GM18507 (cell line): ENCODE results near the gene SIAE.
"Not testable (repeated sequence)": the region's sequence is repeated elsewhere in the genome, so short reads cannot be mapped to it uniquely, and the experiment has no call there.

Experiments
- DNase-seq: peaks from one replicate; pipeline ENCODE4 v3.0.0; 2011; ENCODE audit warnings: low read depth; ENCODE audit not compliant: insufficient read length; ENCODE audit errors: extremely low spot score
- FAIRE-seq: peaks from 2 replicates; lab custom pipeline; 2011; peaks lifted over from hg19 to GRCh38; lab: Jason Lieb, UNC

The SIAE gene

GRCh38 chr11:124629961-124630360 lies 43.6 kb downstream of the SIAE start:
- DNase-seq (no peak), FAIRE-seq (no peak)

- DNase-seq = no peak
- no peak for FAIRE-seq
These were observed 46.0 kb downstream of the SIAE start for GRCh38 chr11:124627546-124627945.

DNA sequence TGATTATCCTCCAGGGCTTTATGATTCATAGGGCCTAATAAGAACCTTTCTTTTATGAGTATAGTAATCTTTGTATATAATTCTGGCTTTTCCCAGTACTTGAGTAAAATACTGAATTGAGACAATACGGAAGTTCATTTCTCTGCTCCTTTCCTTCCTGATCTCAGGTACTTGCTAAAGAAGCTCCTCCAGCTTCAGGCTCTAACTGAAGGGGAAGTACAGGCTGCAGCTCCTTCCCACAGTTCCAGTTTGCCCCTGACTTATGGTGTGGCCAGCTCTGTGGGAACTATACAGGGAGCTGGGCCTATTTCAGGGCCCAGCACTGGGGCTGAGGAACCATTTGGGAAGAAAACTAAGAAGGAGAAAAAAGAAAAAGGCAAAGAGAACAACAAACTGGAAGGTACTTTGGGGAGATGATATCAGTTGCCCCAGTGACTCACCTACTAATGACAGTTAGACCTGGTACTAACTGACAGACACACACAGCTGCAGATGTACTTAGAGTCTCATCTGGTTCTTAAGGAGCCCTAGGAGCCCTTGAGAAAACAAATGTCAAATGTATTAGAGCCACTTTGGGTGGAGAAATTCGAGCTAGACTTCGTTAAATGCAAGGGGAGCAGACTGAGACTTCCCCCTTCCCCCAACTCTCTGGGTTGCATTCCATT lies 47.9 kb downstream of the SIAE start:
- FAIRE-seq (no peak), DNase-seq (no peak)

GRCh38 chr11:124623861-124624525 lies 49.5 kb downstream of the SIAE start:
- DNase-seq (no peak), FAIRE-seq (no peak)

DNA sequence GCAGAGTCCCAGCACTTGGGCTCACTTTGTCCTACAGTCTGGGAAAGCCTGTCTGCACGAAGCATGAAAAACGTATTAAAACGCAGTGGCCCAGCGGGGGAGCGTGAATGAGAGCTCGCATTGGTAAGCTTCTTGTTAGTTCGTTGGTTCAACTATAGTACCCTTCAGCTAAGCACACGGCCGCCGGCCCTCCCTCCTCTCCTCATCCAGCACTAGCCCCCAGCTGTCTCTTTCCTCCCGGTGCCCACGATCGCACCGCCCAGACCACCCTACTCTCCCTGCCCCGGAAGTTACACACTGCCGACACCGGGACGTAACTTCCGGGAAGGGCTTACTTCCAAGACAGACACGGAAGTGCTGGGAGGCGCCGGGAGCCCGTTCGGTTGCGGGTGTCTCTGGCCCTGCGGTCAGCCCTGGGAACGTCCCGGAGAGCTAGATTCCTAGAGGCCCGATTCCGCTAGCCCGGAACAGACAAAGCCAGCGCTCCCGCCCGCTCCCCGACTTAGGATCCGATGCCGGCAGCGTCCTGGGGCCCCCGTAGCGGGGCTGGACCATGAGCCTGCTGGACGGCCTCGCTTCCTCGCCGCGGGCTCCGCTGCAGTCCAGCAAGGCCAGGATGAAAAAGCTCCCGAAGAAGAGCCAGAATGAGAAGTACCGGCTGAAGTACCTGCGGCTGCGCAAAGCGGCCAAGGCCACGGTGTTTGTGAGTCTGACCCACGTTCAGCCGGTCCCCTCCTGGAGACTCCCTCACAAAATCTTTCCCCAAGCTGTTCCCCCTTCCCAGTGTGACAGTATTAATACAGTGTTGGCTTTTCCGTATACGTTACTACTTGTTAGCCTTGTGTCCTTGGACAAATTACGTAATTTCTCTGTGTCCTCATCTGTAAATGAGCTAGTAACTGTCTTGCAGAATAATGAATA lies 50.7 kb downstream of the SIAE start, which contains the start of gene TBRG1:
TBRG1 (plus strand) TSS at position 334 of the 921 bp plus-strand sequence; CDS start at position 554, 220 bp downstream.
- DNase-seq = peak; percentile 84
- FAIRE-seq = peak; percentile 95

DNA sequence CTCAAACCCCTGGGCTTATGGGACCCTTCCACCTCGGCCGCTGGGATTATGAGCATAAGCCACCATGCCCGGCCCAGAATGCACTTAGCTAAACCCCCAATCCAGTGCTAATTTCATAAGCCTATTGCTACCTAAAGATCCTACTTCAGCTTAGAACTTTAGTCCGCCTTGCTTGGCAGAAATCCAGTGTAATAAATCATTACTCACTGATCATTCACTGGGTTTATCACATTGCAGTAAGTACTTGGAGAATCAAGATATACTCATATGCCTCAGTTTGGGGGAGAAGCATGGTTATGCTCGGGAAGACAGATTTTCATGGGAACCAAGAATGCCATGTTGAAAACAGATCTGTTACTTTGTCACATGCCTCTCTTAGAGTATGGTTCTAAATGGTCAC lies 54.7 kb downstream of the SIAE start:
- DNase-seq (no peak), FAIRE-seq (no peak)

GRCh38 chr11:124612567-124613246 lies 60.8 kb downstream of the SIAE start:
- no peak for DNase-seq
- no peak for FAIRE-seq

- FAIRE-seq = no peak
- DNase-seq = no peak
These were observed 61.5 kb downstream of the SIAE start for GRCh38 chr11:124612045-124612444.

DNA sequence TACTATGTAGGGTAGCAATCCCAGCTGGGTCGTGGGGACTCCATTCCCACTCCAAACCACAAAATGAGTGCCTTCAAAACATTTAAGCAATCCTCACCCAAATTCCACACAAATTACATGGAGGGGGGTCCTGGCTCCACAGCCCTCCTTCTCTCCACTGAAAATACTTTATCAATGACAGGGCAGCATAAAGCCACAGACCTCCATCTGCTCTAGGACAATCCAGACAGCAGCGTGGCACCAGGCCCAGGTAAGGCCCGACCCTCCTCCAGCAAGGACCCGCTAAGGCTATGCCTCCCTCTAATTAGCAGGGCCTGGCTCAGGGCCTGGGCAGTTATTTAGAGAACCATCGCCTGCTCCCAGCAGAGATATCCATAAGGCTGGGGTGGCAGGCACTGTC lies 62.5 kb downstream of the SIAE start, which contains the start of gene PANX3:
PANX3 (plus strand) TSS at position 365 of the 400 bp plus-strand sequence. CDS start 129 bp downstream, outside the sequence.
- FAIRE-seq = no peak
- DNase-seq = no peak

GRCh38 chr11:124610295-124610694 lies 63.2 kb downstream of the SIAE start:
- DNase-seq (no peak), FAIRE-seq (no peak)

DNA sequence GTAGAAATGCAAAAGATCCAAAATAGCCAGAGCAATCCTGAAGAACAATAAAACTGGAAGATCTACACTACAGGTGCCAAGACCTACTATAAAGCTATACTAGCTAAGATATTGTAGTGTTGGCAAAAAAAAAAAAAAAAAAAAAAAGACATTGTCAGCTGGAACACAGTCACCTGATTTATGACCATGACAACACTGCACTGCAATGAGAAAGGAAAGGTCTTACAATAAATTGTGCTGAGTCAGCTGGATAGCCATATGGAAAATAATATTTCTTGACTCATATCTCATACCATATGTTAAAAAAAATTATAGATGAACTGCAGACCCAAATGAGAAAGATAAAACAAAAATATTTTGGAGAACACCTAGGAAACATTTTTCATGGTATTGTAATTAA lies 65.4 kb downstream of the SIAE start:
- FAIRE-seq = no peak
- no peak for DNase-seq

GRCh38 chr11:124605719-124606118 lies 67.8 kb downstream of the SIAE start:
- FAIRE-seq (no peak), DNase-seq (no peak)

- FAIRE-seq, DNase-seq: not testable (repeated sequence)
These were observed 70.8 kb downstream of the SIAE start for GRCh38 chr11:124602723-124603122.

DNA sequence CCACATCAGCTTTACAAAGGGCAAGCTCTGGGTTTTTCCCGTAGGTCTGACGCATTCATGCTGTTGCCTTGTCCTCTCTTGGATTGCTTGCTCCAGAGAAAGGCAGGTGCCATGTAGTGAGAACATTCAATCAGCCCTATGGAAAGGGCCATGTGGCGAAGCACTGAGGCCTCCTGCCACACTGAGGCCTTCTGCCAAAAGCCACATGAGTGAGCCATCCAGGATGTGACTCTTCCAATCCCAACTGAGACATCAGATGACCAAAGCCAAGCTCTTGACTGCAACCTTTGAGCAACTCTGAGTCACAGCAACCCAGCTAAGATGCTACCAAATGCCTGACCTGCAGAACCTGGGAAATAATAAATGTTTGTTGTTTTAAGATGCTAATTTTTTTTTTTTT lies 71.3 kb downstream of the SIAE start:
- DNase-seq (no peak), FAIRE-seq (no peak)

- DNase-seq (no peak), FAIRE-seq (no peak)
These were observed 72.8 kb downstream of the SIAE start for GRCh38 chr11:124600621-124601320.

- DNase-seq (no peak), FAIRE-seq (no peak)
These were observed 75.9 kb downstream of the SIAE start for GRCh38 chr11:124597626-124598025.

DNA sequence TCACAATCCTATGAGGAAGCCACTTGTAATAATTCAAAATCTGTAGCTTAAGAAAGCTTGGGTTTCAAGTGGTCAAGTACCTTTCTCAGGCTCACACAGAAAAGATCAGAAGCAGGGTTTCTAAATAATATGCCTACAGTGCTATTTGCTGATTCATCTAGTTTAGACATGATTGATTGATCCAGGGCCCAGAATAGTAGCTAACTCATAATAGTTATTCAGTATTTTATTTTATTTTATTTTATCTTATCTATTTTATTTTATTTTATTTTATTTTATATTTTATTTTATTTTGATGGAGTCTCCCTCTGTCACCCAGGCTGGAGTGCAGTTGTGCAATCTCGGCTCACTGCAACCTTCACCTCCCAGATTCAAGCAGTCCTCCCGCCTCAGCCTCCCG lies 78.2 kb downstream of the SIAE start:
- FAIRE-seq = no peak
- DNase-seq = no peak

- FAIRE-seq = no peak
These were observed 80.9 kb downstream of the SIAE start for GRCh38 chr11:124592627-124593026.

GRCh38 chr11:124591430-124591829 lies 82.1 kb downstream of the SIAE start:
- FAIRE-seq (no peak), DNase-seq (no peak)

More at GRCh38 chr11:124592627-124593026, 80.9 kb downstream of the SIAE start:
- DNase-seq = no peak
